Omental fat pad (tissue), 4 donors: Measurements from ENCODE around the gene RPS15A. TPM values are rescaled to one million over a fixed set of nuclear protein-coding genes. Genes with fewer than 3 reads are reported as not detected.

ENCODE experiments used
- ATAC-seq: fragments of 150-250 bp; one replicate; pipeline ENCODE4 v1.9.1; 2016; ENCODE audit warnings: mild to moderate bottlenecking, moderate library complexity; ENCODE audit not compliant: low FRiP score
- DNase-seq: peaks from one replicate; pipeline ENCODE4 v3.0.0-alpha.2; 2019; ENCODE audit warnings: low spot score
- CTCF ChIP-seq, 3 donors: fragments of 450-650 bp; IDR thresholded peaks; one replicate each; pipeline ENCODE4 v1.5.1; 2016 to 2017; ENCODE audit warnings: antibody characterized with exemption in 3 of 3, mild to moderate bottlenecking in 3 of 3, moderate library complexity in 2 of 3
- total RNA-seq, 4 donors: library from RNA; depleted of rRNA; stranded (reverse); fragments of >200 nt; gene quantifications; one replicate each; pipeline ENCODE4 v1.1.0, GENCODE V29; 2016

RPS15A gene
- total RNA-seq, 4 donors from 2014 or later = 1,581 to 2,943 (median 2,001) TPM

- DNase-seq (no peak), ATAC-seq (no peak)
- no peak for TF ChIP-seq CTCF (IDR thresholded peaks at IDR 0.05)
Measured at GRCh38 chr16:18832006-18832405, 41.9 kb upstream of the RPS15A start.

GRCh38 chr16:18829251-18829650, 39.1 kb upstream of the RPS15A start:
- ATAC-seq (no peak), DNase-seq (no peak)
- TF ChIP-seq CTCF (IDR thresholded peaks at IDR 0.05) = no peak

DNA sequence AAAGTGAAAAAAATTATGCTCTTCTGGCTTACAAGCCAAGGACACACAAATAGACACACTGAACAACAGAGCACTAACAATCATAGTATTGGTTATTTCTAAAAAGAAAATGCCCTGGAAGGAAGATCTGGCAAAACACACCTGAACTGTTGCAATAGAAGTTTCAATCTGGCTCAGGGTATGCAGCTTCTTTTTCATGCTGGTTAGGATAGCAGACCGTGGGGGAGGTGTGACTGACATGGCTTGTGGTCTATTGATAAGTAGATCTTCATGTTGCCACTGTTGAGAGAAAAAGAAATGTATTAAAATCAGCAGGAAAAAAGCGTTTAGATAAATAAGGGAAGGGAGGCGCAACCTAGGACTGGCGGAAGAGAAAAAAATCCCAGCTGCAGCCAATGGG, 37.8 kb upstream of the RPS15A start:
- DNase-seq (no peak), ATAC-seq (no peak)
- no peak for TF ChIP-seq CTCF (IDR thresholded peaks at IDR 0.05)

- no peak for ATAC-seq
- no peak for DNase-seq
- TF ChIP-seq CTCF (IDR thresholded peaks at IDR 0.05) = no peak
Measured at GRCh38 chr16:18816286-18816685, 26.2 kb upstream of the RPS15A start.

DNA sequence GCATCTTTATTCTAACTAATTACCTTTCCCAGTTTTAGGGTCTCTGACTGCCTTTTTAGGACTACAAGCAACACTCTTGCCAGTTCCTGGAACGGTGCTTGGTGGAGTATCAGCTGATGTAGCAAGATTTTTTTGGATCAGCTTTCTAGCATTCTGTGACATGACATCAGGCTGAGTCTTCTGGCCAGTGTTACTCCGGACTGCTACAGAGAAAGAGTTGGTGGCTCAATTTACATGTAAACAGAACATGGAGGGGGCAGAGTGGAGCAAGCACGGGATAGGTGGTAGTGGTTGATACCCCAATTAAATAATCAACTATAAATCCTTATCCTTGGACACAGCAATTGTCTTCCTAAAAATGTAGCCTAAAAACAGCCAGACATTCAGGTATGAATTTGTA, 21.8 kb upstream of the RPS15A start:
- ATAC-seq = no peak
- DNase-seq = no peak
- no peak for TF ChIP-seq CTCF (IDR thresholded peaks at IDR 0.05)

GRCh38 chr16:18809165-18809564, 19.0 kb upstream of the RPS15A start:
- TF ChIP-seq CTCF (IDR thresholded peaks at IDR 0.05) = no peak
- ATAC-seq = peak; percentile 12
- DNase-seq = no peak

GRCh38 chr16:18805257-18805773, 15.2 kb upstream of the RPS15A start:
- no peak for TF ChIP-seq CTCF (IDR thresholded peaks at IDR 0.05)
- ATAC-seq = no peak
- DNase-seq = no peak
